ENCODE measurements around the gene PTPRN. TPM values are rescaled to one million over a fixed set of nuclear protein-coding genes. Genes with fewer than 3 reads are reported as not detected.

PTPRN gene
- total RNA-seq, 1 donor from 2014 or later = 0.38 TPM

DNA sequence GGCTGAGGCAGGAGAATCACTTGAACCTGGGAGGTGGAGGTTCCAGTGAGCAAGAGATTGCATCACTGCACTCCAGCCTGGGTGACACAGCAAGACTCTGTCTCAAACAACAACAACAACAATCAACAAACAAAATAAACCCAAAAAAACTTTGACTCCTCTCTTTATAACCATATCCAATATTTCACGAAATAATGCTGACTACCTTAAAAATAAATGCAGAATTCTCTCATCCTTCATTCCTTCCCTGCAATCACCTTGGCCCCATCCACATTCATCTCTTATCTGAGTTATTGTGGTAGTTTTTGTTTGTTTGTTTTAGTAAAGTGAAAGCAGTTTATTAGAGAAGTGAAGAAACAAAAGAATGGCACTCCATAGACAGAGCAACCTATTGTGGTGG is 3.2 kb downstream of the PTPRN start:
- H3K4me1 Mint-ChIP-seq = peaks cover 1% of the 10 kb centered on the region

DNA sequence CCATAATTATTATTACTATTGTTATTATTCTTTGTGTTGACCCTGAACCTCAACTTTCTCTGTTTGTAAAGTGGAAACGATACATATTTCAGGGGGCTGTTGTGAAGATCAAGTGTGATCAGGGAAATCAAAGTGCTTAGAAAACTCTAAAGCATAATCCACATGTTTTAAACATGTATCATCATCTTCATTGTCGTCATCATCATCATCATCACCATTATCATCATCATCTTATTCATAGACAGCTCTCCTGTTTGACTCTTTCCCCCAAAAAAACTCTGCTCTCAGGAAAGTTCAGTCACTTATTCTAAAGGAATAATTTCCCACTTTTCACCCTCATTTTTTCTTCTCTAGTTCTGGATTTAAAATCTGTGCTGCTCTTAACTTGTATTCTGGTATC is 5.0 kb downstream of the PTPRN start:
- H3K27me3 Mint-ChIP-seq (ENCODE audit: low read depth) = peaks cover 97% of the 10 kb centered on the region
- no peaks in the 10 kb centered on the region for H3K4me1 Mint-ChIP-seq
- no peak for DNase-seq (ENCODE audit: low spot score in 2 of 2, unreplicated experiment in 2 of 2)
- H3K36me3 Mint-ChIP-seq = no peaks in the 10 kb centered on the region
- H3K27ac Mint-ChIP-seq = no peak overlapping the region
- TF ChIP-seq, protein P1, sequence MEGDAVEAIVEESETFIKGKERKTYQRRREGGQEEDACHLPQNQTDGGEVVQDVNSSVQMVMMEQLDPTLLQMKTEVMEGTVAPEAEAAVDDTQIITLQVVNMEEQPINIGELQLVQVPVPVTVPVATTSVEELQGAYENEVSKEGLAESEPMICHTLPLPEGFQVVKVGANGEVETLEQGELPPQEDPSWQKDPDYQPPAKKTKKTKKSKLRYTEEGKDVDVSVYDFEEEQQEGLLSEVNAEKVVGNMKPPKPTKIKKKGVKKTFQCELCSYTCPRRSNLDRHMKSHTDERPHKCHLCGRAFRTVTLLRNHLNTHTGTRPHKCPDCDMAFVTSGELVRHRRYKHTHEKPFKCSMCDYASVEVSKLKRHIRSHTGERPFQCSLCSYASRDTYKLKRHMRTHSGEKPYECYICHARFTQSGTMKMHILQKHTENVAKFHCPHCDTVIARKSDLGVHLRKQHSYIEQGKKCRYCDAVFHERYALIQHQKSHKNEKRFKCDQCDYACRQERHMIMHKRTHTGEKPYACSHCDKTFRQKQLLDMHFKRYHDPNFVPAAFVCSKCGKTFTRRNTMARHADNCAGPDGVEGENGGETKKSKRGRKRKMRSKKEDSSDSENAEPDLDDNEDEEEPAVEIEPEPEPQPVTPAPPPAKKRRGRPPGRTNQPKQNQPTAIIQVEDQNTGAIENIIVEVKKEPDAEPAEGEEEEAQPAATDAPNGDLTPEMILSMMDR (IDR thresholded peaks at IDR 0.05; ENCODE audit: unreplicated experiment) = no peak
- no peak overlapping the region for H3K4me3 Mint-ChIP-seq
- no peaks in the 10 kb centered on the region for H3K9me3 Mint-ChIP-seq

More for the DNA sequence above, 3.2 kb downstream of the PTPRN start:
- Mint-ChIP-seq H3K27me3 (ENCODE audit: low read depth) (peaks cover 95% of the 10 kb centered on the region), H3K9me3 (no peaks in the 10 kb centered on the region), H3K27ac (no peak overlapping the region), H3K4me3 (no peak overlapping the region), H3K36me3 (no peaks in the 10 kb centered on the region)
- no peak for DNase-seq (ENCODE audit: low spot score in 2 of 2, unreplicated experiment in 2 of 2)
- TF ChIP-seq, protein P1 (IDR thresholded peaks at IDR 0.05; ENCODE audit: unreplicated experiment) = no peak

DNA sequence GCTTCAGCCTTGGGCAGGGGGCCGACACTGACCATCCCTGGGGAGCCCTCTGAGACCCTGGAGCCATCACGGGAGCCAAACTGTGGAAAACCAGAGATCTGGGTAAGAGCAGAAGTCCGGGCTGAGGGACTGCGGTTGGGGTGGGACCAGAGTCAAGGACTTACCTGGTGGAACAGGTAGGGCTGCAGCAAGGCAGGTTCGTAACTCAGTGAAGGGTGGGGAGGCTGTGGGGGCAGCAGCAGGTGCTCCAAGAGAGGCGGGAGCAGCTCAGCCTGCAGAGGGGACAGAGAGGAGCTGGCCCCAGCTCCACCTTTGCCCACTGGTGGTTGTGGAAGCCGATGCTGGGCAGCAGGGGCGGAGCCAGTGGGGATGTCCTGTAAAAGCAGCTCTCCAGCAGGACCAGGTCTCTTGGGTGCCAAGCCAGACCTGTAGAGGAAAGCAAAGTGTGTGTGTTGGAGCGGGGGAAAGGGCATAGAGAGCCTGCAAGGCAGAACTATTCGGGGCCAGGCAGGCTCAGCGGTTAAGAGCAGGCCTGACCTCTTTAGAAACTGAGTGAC is 6.7 kb downstream of the PTPRN start:
- Mint-ChIP-seq H3K36me3 (no peaks in the 10 kb centered on the region), H3K27ac (no peak overlapping the region), H3K4me1 (no peaks in the 10 kb centered on the region), H3K4me3 (no peak overlapping the region), H3K9me3 (no peaks in the 10 kb centered on the region), H3K27me3 (ENCODE audit: low read depth) (peaks cover 92% of the 10 kb centered on the region)
- TF ChIP-seq, protein P1 (IDR thresholded peaks at IDR 0.05; ENCODE audit: unreplicated experiment) = no peak
- no peak for DNase-seq (ENCODE audit: low spot score in 2 of 2, unreplicated experiment in 2 of 2)

DNA sequence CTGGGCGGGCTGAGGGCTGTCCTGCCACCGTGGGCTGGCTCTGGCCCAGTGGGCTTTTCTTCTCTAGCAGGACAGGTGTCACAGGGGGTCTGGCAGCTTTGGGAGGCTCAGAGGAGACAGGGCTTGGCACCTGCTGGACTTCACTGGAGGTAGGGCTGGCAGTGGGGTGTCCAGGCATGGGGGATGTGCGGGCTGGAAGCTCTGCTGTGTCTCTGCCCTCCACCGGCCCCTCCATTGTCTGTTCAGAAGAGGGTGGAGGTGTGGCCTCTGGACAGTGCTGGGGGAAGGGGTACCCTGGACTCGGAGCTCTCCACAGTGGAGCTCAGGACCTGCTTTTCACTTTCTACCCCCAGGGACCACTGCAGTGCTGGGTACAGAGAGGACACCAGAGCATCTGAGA is 9.2 kb downstream of the PTPRN start:
- peaks cover 82% of the 10 kb centered on the region for H3K27me3 Mint-ChIP-seq (ENCODE audit: low read depth)
- H3K4me1 Mint-ChIP-seq = peaks cover 2% of the 10 kb centered on the region
- no peak overlapping the region for H3K27ac Mint-ChIP-seq
- no peaks in the 10 kb centered on the region for H3K36me3 Mint-ChIP-seq
- H3K9me3 Mint-ChIP-seq = no peaks in the 10 kb centered on the region
- H3K4me3 Mint-ChIP-seq = no peak overlapping the region
- no peak for DNase-seq (ENCODE audit: low spot score in 2 of 2, unreplicated experiment in 2 of 2)
- TF ChIP-seq, protein P1 (IDR thresholded peaks at IDR 0.05; ENCODE audit: unreplicated experiment) = no peak

DNA sequence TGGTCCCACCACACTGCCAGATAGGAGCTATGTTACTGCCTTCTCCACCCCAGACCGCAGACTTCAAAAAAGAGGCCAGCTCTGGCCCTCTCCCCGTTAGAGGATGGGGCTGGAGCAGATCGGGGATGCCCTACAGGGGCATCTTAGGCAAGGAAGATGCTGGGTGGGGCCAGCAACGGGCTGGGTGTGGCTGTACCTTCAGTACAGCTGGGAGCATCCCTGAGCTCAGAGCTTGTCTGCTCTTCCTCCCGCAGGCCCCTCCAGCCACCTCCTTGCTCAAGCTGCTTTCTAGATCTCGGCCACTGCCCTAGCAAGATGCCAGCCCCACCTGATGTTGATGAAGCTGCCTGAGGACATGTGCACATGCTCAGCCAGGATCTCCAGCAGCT is 9.8 kb downstream of the PTPRN start:
- Mint-ChIP-seq H3K27me3 (ENCODE audit: low read depth) (peaks cover 77% of the 10 kb centered on the region), H3K27ac (no peak overlapping the region), H3K9me3 (no peaks in the 10 kb centered on the region), H3K36me3 (no peaks in the 10 kb centered on the region), H3K4me1 (peaks cover 4% of the 10 kb centered on the region), H3K4me3 (no peak overlapping the region)
- TF ChIP-seq, protein P1 (IDR thresholded peaks at IDR 0.05; ENCODE audit: unreplicated experiment) = no peak
- DNase-seq (ENCODE audit: low spot score in 2 of 2, unreplicated experiment in 2 of 2) = no peak
